Measurements from ENCODE around the gene PARP11.

The PARP11 gene

DNA sequence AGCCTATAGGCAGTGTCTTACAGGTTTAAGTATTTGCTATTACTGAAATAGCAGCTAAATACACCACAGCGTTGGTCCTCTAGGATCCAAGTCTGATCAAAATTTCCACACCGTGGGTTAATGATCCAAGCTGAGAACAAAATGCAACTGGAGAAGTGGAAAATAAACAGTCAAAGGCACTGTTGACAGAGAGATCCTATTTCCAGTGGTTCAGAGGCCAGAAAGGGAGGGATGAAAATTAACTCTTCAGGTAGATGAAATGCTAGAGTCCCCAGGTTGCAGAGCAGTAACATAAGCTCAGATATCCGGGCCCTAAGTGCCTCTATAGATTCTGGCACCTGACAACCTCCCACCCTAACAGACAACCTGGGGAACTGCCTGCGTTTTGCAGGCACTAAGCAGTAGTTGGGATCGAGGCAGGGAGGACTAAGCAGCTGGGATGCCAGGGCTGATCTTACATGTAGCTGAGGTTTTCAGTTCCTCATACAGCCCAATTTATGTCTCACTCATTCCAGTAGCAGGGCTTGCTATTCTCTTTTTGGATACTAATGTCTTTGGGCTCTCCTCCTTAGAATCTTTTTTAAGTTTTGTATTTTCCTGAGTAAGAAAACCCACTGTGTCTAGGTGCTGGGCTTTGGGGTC, 77.6 kb downstream of the PARP11 start:
- Histone ChIP-seq H3K9me3 (no peaks in the 10 kb centered on the region), H3K4me1 (ENCODE audit: control insufficient read depth in 1 of 2, insufficient read depth in 1 of 2, low read depth in 1 of 2, low read length in 1 of 2) (no peaks in the 10 kb centered on the region), H3K36me3 (no peaks in the 10 kb centered on the region), H3K4me3 (ENCODE audit: low read depth in 1 of 2, low read length in 1 of 2) (no peak overlapping the region), H3K27me3 (no peaks in the 10 kb centered on the region), H3K27ac (no peak overlapping the region)
- TF ChIP-seq, protein P1, sequence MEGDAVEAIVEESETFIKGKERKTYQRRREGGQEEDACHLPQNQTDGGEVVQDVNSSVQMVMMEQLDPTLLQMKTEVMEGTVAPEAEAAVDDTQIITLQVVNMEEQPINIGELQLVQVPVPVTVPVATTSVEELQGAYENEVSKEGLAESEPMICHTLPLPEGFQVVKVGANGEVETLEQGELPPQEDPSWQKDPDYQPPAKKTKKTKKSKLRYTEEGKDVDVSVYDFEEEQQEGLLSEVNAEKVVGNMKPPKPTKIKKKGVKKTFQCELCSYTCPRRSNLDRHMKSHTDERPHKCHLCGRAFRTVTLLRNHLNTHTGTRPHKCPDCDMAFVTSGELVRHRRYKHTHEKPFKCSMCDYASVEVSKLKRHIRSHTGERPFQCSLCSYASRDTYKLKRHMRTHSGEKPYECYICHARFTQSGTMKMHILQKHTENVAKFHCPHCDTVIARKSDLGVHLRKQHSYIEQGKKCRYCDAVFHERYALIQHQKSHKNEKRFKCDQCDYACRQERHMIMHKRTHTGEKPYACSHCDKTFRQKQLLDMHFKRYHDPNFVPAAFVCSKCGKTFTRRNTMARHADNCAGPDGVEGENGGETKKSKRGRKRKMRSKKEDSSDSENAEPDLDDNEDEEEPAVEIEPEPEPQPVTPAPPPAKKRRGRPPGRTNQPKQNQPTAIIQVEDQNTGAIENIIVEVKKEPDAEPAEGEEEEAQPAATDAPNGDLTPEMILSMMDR (IDR thresholded peaks at IDR 0.05) = no peak

DNA sequence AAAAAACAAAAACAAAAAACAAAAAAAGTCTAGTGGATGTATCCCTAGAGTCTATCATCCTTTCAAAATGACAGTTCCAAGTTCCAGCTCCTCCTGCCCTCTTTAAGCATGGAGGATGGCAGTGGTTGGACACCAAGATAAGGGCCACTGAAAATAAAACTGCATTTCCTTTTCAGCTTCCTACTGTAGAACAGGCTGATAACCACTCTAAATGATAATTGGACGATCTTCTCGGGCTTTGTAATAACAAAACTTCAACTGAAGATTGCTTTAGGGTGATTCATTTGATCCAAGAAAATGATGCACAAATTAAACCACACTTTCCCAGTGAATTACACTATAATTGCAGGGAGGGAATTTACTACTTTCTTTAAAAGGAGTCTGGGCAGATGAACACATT, 78.1 kb downstream of the PARP11 start:
- TF ChIP-seq, protein P1 (IDR thresholded peaks at IDR 0.05) = no peak
- H3K36me3 ChIP-seq = no peaks in the 10 kb centered on the region
- no peaks in the 10 kb centered on the region for H3K27me3 ChIP-seq
- H3K4me1 ChIP-seq (ENCODE audit: control insufficient read depth in 1 of 2, insufficient read depth in 1 of 2, low read depth in 1 of 2, low read length in 1 of 2) = no peaks in the 10 kb centered on the region
- H3K27ac ChIP-seq = no peak overlapping the region
- H3K9me3 ChIP-seq = no peaks in the 10 kb centered on the region
- no peak overlapping the region for H3K4me3 ChIP-seq (ENCODE audit: low read depth in 1 of 2, low read length in 1 of 2)

DNA sequence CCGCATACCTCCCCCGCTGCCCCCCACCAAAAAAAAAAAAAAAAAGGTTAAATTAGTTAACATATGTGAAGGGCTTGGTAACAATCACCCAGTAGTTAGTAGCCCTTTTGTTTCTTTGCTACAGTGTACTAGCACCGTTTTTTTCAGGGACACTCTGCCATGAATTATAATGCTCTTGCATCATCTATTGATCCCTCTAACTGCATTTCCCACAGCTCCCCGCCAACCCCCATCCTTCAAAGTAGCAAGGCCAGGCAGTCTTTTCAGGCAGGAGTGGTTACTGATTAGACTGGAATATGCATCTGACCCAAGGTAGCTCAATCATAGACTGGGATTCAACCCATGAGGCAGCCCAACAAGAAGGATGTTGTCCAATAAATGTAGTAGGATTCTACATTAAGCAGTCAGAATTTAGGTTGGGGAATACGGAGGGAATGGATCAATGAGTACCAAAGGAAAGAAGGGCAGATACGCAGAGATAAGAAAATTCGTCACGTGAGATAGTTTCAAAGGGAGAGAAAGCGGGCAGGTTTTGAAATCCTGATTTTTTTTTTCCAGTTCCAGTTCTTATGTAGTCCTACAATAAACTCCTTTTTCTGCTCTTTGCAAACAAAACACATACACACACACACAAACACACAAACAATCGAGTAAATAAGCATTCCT, 80.4 kb downstream of the PARP11 start:
- TF ChIP-seq, protein P1 (IDR thresholded peaks at IDR 0.05) = no peak
- Histone ChIP-seq H3K36me3 (no peaks in the 10 kb centered on the region), H3K4me3 (ENCODE audit: low read depth in 1 of 2, low read length in 1 of 2) (no peak overlapping the region), H3K9me3 (no peaks in the 10 kb centered on the region), H3K27ac (no peak overlapping the region), H3K4me1 (ENCODE audit: control insufficient read depth in 1 of 2, insufficient read depth in 1 of 2, low read depth in 1 of 2, low read length in 1 of 2) (no peaks in the 10 kb centered on the region), H3K27me3 (no peaks in the 10 kb centered on the region)

DNA sequence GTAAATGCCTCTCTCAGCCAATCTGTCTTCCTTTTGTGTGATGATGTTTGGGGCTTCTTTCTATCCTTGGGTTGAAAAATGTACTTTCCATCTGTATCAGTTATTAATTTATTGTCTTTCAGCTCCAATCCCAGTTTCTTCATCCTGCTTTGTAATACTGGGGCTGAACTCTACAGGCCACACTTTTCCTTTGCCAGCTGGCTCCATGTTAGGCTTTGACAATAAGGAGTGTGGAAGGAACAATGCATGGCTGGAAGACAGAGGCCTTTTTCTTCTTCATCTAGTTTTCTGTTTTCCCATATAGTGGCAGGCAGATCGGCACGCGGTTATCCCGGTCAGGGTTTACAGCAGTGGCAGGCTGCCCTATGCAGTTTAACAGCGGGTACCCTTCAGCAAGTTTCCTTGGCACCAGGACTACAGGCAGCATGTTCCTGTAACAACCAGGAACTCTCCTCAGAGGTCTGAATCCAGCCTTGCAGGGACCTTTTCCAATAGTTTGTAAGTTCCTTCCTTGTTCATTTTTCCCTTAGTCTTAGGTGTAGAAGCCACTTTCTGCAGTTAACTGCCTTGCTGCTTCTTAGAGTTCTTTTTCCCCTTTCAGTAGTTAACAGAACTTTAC, 81.8 kb downstream of the PARP11 start:
- Histone ChIP-seq H3K27ac (no peak overlapping the region), H3K4me3 (ENCODE audit: low read depth in 1 of 2, low read length in 1 of 2) (no peak overlapping the region), H3K9me3 (no peaks in the 10 kb centered on the region), H3K4me1 (ENCODE audit: control insufficient read depth in 1 of 2, insufficient read depth in 1 of 2, low read depth in 1 of 2, low read length in 1 of 2) (no peaks in the 10 kb centered on the region), H3K27me3 (no peaks in the 10 kb centered on the region), H3K36me3 (no peaks in the 10 kb centered on the region)
- TF ChIP-seq, protein P1 (IDR thresholded peaks at IDR 0.05) = no peak

DNA sequence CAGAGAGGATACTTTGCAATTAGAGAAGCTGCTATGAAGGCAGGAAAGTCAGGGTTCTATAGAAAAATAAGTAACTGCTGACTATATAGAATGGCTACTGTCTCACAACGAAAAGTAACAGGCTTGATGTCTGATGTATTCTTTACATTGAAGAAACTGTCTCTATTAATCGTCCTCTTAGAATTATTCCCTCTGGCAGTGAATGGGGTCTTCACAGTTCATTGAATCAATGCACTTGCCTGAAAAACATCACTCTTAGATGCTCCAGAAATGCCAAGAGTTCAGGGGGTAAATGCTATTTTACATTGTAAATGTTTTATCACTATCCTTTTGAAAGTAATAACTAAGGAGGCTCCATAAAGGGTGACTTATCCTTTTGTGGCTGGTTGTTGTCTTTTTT, 82.6 kb downstream of the PARP11 start:
- Histone ChIP-seq H3K27me3 (no peaks in the 10 kb centered on the region), H3K9me3 (no peaks in the 10 kb centered on the region), H3K4me1 (ENCODE audit: control insufficient read depth in 1 of 2, insufficient read depth in 1 of 2, low read depth in 1 of 2, low read length in 1 of 2) (no peaks in the 10 kb centered on the region), H3K36me3 (no peaks in the 10 kb centered on the region), H3K4me3 (ENCODE audit: low read depth in 1 of 2, low read length in 1 of 2) (no peak overlapping the region), H3K27ac (no peak overlapping the region)
- TF ChIP-seq, protein P1 (IDR thresholded peaks at IDR 0.05) = no peak
